WTC11 (cell line): ENCODE results near the gene KIAA2012. TPM values are rescaled to one million over a fixed set of nuclear protein-coding genes. Genes with fewer than 3 reads are reported as not detected.

ENCODE experiments used
- ATAC-seq: fragments of 200-7000 bp; cut with Tn5 transposase; 2 replicates; pipeline ENCODE4 v1.10.0; 2021; ENCODE audit warnings: mild to moderate bottlenecking, moderate library complexity
- CTCF ChIA-PET: fragments of 300-600 bp; sonication (Branson Sonifier 250); formaldehyde crosslinking; loops from one replicate; lab custom pipeline; 2021; ENCODE audit warnings: antibody characterized with exemption; lab: Charles Lee
- POLR2A ChIA-PET: fragments of 350-600 bp; sonication (Branson Sonifier 250); formaldehyde crosslinking; loops from one replicate; lab custom pipeline; 2021; ENCODE audit warnings: antibody characterized with exemption; lab: Charles Lee
- DNase-seq: peaks from one replicate; pipeline ENCODE4 v3.0.0; 2021; ENCODE audit warnings: low spot score
- H3K27ac Mint-ChIP-seq: 2 replicates; pipeline ENCODE4 v1.8.0; 2021; ENCODE audit warnings: mixed read lengths
- H3K27me3 Mint-ChIP-seq: 2 replicates; pipeline ENCODE4 v1.8.0; 2021; ENCODE audit warnings: low read depth, mild to moderate bottlenecking, moderate library complexity, mixed read lengths
- H3K36me3 Mint-ChIP-seq: 2 replicates; pipeline ENCODE4 v1.8.0; 2021; ENCODE audit warnings: mixed read lengths
- H3K4me1 Mint-ChIP-seq: 2 replicates; pipeline ENCODE4 v1.8.0; 2022; ENCODE audit warnings: mixed read lengths
- H3K4me3 Mint-ChIP-seq: 2 replicates; pipeline ENCODE4 v1.8.0; 2021; ENCODE audit warnings: mild to moderate bottlenecking, moderate library complexity, mixed read lengths
- H3K9me3 Mint-ChIP-seq: 2 replicates; pipeline ENCODE4 v1.8.0; 2021; ENCODE audit warnings: mixed read lengths
- CDX4 ChIP-seq: fragments of 250-450 bp; sonication (Bioruptor Pico); IDR thresholded peaks from 2 replicates; pipeline ENCODE4 v1.9.0; 2021; ENCODE audit warnings: moderate library complexity, mild to moderate bottlenecking, inconsistent platforms, borderline replicate concordance
- CTCF ChIP-seq: fragments of 200-600 bp; IDR thresholded peaks from 2 replicates; pipeline ENCODE4 v1.8.0; 2022; ENCODE audit warnings: antibody characterized with exemption
- ETV6 ChIP-seq: sonication (generic); formaldehyde crosslinking; IDR thresholded peaks from 2 replicates; pipeline ENCODE4 v1.8.1; 2022; ENCODE audit warnings: mild to moderate bottlenecking, missing genetic modification reagents
- FOXK1 ChIP-seq: sonication (generic); formaldehyde crosslinking; IDR thresholded peaks from 2 replicates; pipeline ENCODE4 v1.8.0; 2022; ENCODE audit warnings: mild to moderate bottlenecking, moderate library complexity, missing genetic modification reagents
- FOXP4 ChIP-seq: sonication (generic); formaldehyde crosslinking; IDR thresholded peaks from 2 replicates; pipeline ENCODE4 v1.8.0; 2022; ENCODE audit warnings: mild to moderate bottlenecking, missing genetic modification reagents
- IRF2 ChIP-seq: sonication (generic); formaldehyde crosslinking; IDR thresholded peaks from 2 replicates; pipeline ENCODE4 v1.8.0; 2022; ENCODE audit warnings: low read depth, missing genetic modification reagents, borderline replicate concordance
- JAZF1 ChIP-seq: fragments of 250-450 bp; sonication (Bioruptor Pico); IDR thresholded peaks from 2 replicates; pipeline ENCODE4 v1.9.0; 2021; ENCODE audit warnings: moderate library complexity, mild to moderate bottlenecking, inconsistent platforms
- JUN ChIP-seq: sonication (generic); formaldehyde crosslinking; IDR thresholded peaks from 2 replicates; pipeline ENCODE4 v1.8.0; 2023; ENCODE audit warnings: mild to moderate bottlenecking, missing genetic modification reagents
- KAT7 ChIP-seq: sonication (generic); formaldehyde crosslinking; IDR thresholded peaks from 2 replicates; pipeline ENCODE4 v1.8.1; 2023; ENCODE audit warnings: missing genetic modification reagents, mild to moderate bottlenecking, borderline replicate concordance
- MAX ChIP-seq: sonication (generic); formaldehyde crosslinking; IDR thresholded peaks from 2 replicates; pipeline ENCODE4 v1.8.0; 2022; ENCODE audit warnings: mild to moderate bottlenecking, missing genetic modification reagents
- MLX ChIP-seq: sonication (generic); formaldehyde crosslinking; IDR thresholded peaks from 2 replicates; pipeline ENCODE4 v1.8.1; 2023; ENCODE audit warnings: mild to moderate bottlenecking, missing genetic modification reagents, moderate library complexity
- NR3C1 ChIP-seq: sonication (generic); formaldehyde crosslinking; conservative IDR thresholded peaks from 2 replicates; pipeline ENCODE4 v1.8.1; 2023; ENCODE audit warnings: low read depth, mild to moderate bottlenecking, missing genetic modification reagents
- PRDM15 ChIP-seq: sonication (generic); formaldehyde crosslinking; IDR thresholded peaks from 2 replicates; pipeline ENCODE4 v1.8.0; 2022; ENCODE audit warnings: missing genetic modification reagents
- SMAD4 ChIP-seq: sonication (generic); formaldehyde crosslinking; IDR thresholded peaks from 2 replicates; pipeline ENCODE4 v1.8.0; 2022; ENCODE audit warnings: mild to moderate bottlenecking, missing genetic modification reagents
- SP1 ChIP-seq: sonication (generic); formaldehyde crosslinking; conservative IDR thresholded peaks from 2 replicates; pipeline ENCODE4 v1.8.1; 2022; ENCODE audit warnings: missing genetic modification reagents
- TEAD1 ChIP-seq: sonication (generic); formaldehyde crosslinking; IDR thresholded peaks from 2 replicates; pipeline ENCODE4 v1.8.0; 2022; ENCODE audit warnings: mild to moderate bottlenecking, missing genetic modification reagents
- USF2 ChIP-seq: sonication (generic); formaldehyde crosslinking; IDR thresholded peaks from 2 replicates; pipeline ENCODE4 v1.8.1; 2023; ENCODE audit warnings: mild to moderate bottlenecking, missing genetic modification reagents, moderate library complexity
- ZNF671 ChIP-seq: fragments of 250-450 bp; sonication (Bioruptor Pico); IDR thresholded peaks from 2 replicates; pipeline ENCODE4 v1.8.0; 2021; ENCODE audit warnings: mild to moderate bottlenecking
- total RNA-seq: library from RNA; stranded (reverse); gene quantifications from 3 replicates; pipeline ENCODE4 v1.2.3, GENCODE V29; 2021

The KIAA2012 gene
- total RNA-seq, 1 experiment from 2014 or later, result not detected

- ChIA-PET CTCF (interaction anchor here (0.7 kb wide), 1 partner anchor 53 kb away, joined by 3 read pairs; no protein-coding TSS in a partner anchor), POLR2A (interaction anchor here (0.7 to 0.9 kb wide), 5 partner anchors 115 to 1035 kb away, joined by 3 to 5 read pairs (median 4); partner anchors contain the start of gene BMPR2)
- ATAC-seq (peak; percentile 95), DNase-seq (peak; percentile 70)
- Mint-ChIP-seq H3K27ac (peak overlapping the region; percentile 99), H3K27me3 (peaks cover 2% of the 10 kb centered on the region; the same call in 1 of the 2 replicates), H3K4me3 (peak overlapping the region; percentile 57), H3K36me3 (peaks cover 4% of the 10 kb centered on the region), H3K9me3 (peaks cover 6% of the 10 kb centered on the region), H3K4me1 (peaks cover 17% of the 10 kb centered on the region)
- TF ChIP-seq MAX (CRISPR knock-in tag) (peak; percentile 60; the same call in 1 of the 2 replicates), FOXK1 (CRISPR knock-in tag) (peak; percentile 86), CTCF (no peak), ETV6 (CRISPR knock-in tag) (0 out of 2 replicates have a peak, but pooled peaks have one; percentile 28), MLX (CRISPR knock-in tag) (no peak), FOXP4 (CRISPR knock-in tag) (peak; percentile 38; the same call in 1 of the 2 replicates), NR3C1 (CRISPR knock-in tag) (no peak), USF2 (CRISPR knock-in tag) (peak; percentile 51), TEAD1 (CRISPR knock-in tag) (peak; percentile 79; the same call in 1 of the 2 replicates), PRDM15 (no peak), SP1 (CRISPR knock-in tag) (0 out of 2 replicates have a peak, but pooled peaks have one; percentile 28)
These were observed 176.6 kb downstream of the KIAA2012 start for GRCh38 chr2:202249521-202250253.

GRCh38 chr2:202251494-202251893, 178.4 kb downstream of the KIAA2012 start:
- peaks cover 6% of the 10 kb centered on the region for H3K9me3 Mint-ChIP-seq
- H3K36me3 Mint-ChIP-seq, result peaks cover 4% of the 10 kb centered on the region
- CTCF ChIA-PET, result no interaction called here
- H3K4me1 Mint-ChIP-seq, result peaks cover 17% of the 10 kb centered on the region
- no peak overlapping the region for H3K27ac Mint-ChIP-seq
- no peak overlapping the region for H3K4me3 Mint-ChIP-seq
- H3K27me3 Mint-ChIP-seq, result peaks cover 2% of the 10 kb centered on the region; the same call in 1 of the 2 replicates
- ATAC-seq, result no peak
- TF ChIP-seq IRF2 (no peak), JUN (CRISPR knock-in tag) (no peak), CDX4 (CRISPR knock-in tag) (no peak), SMAD4 (CRISPR knock-in tag) (no peak), KAT7 (no peak), ZNF671 (CRISPR knock-in tag) (no peak), JAZF1 (CRISPR knock-in tag) (no peak)
- TF ChIP-seq, all 79 proteins: peak for 0
- no peak for DNase-seq
- POLR2A ChIA-PET, result interaction anchor here (0.8 to 1.3 kb wide), 2 partner anchors 13 kb away, joined by 3 to 4 read pairs; partner anchors contain the start of gene SUMO1
